Stimulated activated CD8-positive, alpha-beta memory T cell treated with anti-CD3 and anti-CD28 coated beads, Interleukin-4, amount 100 ng/mL, for 4 hours (primary cell): Measurements from ENCODE around the gene ENTPD6.
"Not testable (repeated sequence)": the region's sequence is repeated elsewhere in the genome, so short reads cannot be mapped to it uniquely, and the experiment has no call there.

Experiments
- DNase-seq, 2 donors: peaks; one replicate each; pipeline ENCODE4 v3.0.0-alpha.2; 2020; ENCODE audit warnings: low read depth in 2 of 2, low spot score in 1 of 2

The ENTPD6 gene

DNA sequence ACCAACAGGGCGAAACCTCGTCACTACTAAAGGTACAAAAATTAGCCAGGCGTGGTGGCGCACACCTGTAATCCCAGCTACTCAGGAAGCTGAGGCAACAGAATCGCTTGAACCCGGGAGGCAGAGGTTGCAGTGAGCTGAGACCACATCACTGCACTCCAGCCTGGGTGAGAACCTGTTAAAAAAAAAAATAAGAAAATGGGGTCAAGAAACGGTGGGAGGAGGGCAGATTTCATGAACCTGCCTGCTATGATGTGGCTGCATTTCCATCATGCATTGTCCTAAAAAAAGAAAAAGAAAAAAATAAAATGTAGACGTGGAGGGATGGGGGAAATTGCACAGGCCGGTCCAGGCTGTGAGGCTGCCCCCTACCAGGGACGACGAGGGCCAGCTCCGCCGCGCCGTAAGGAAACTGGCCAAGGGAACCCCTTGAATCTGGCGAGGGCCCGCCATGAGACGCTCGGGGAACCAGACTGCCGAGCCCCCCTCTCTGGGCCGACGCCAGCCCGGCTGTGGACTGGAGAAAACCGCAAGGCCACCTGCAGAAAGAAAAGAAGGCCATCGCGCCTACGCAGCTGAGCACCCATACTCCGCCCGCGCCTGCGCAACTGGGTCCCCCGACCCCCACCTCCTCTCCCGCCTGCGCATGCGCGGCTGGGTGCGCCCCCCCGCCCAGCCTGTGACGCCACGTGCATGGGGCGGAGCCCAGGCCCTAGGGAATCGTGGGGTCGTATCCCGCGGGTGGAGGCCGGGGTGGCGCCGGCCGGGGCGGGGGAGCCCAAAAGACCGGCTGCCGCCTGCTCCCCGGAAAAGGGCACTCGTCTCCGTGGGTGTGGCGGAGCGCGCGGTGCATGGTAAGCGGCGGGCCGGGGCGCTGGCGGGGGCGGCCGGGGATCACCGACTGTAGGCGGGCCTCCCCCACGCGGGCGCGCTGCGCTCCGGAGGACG lies at the start of gene ENTPD6:
TSS of gene ENTPD6 (plus strand) at position 699 of the 948 bp plus-strand sequence. CDS start 10,825 bp downstream, outside the sequence.
- DNase-seq = peak; percentile 78 to 82

DNA sequence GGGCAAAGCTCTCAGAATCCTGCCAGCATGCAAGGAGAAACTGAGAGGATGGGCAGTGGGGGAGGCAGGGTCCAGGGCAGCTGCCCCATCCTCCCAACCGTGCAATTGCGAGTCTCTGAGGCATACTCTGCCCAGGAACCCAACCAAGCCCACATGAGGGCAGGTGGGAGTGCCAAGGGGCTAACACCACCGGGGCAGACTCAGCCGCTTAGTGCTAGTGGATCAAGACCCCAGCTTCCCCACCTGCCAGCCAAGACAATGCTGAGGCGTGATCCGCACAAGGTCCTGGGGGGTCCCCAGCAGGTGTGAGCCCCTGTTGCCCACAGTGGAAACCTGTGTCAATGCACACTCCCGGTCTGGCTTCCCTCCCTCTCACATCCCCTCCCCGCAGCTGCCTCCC lies 48.5 kb upstream of the ENTPD6 start:
- DNase-seq = no peak

DNA sequence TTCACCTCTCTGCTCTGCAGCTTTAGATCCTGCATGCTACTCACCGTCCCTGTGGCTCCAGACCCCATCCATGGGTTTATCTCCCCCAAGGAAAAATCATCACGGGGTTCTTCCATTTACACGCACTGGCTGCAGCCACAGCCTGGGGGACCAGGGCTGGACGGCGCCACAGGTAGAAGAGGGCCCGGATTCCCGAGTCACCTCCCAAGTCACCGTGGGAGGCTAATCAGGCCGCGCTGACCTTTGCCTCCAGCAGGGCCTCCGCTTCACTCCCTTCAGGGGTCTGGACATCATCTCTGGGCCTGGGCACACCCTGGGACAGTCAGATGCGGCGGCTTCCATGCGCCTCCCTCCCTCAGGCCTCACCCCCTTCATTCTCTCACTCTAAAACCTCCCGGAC lies 47.8 kb upstream of the ENTPD6 start:
- DNase-seq = no peak

DNA sequence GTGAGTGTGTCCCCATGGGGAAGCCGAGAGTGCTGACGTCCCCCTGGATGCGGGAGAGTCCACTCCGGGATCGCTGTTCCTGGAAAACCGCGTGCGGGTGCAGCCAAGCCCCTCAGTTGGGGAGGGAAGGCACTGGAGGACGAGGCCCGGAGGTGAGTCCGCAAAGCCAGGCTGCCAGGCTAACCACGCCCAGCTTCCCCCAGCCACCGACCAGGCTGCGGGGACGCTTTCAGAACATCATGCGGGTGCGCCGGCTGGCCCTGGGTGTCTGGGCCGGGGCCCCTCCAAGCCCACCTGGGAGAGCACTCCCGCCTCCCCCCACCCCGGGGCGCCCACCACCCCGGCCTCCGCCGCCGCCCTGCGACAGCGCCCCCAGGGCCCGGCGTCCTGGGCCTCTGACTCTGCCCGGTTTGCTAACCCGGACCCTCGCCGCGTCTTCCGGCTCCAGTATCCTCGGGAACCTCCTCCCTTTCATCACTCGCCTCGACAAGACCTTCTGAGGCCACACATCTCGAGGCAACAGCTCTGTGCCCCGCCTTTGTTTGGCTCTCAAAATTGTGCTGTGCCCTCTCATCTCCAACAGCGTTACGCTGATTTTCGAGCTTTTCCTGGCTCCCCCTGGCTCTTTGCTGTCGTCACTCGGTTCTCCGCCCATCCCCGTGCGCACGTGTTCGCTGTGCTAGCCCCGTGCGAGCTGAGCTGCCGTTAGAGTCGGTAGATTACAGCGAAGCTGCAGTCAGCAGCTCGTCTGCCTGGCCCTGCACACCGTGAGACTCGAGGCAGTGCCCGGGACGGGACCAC lies 47.1 kb upstream of the ENTPD6 start:
- DNase-seq = peak; percentile 41 to 49

DNA sequence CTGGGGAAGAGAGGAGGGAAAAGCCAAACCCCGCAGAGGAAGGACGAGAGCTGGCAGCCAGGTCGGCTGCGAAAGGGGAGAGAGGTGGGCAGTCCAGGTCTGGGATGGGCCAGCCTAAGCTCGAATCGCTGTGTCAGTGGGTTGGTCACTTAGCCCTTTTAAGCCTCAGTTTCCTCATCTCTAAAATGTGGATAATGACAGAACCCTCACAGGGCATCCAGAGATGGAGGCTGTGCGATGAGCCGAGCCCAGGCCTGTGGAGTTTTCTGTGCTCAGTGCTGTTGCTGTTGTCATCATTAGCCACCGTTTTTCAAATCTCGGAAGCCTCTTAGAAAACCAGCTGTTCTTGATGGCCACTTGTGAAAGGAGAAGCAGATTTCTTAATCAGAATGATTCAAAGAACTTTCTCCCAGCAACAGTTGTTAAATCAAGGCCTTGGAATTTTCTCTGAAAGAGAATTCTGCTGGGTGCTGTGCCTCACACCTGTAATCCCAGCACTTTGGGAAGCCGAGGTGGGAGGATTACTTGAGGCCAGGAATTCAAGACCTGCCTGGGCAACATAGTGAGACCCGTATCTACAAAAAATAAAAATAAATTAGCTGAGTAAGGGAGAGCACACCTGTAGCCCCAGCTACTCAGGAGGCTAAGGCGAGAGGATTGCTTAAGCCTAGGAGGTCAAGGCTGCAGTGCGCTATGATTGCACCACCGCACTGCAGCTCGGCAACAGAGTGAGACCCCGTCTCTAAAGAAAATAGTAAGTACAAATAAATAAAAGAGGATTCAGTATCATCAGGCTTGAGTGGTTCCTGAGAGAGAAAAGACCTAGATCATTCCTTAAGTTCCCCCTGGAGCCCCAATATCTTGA lies 46.3 kb upstream of the ENTPD6 start:
- no peak for DNase-seq

DNA sequence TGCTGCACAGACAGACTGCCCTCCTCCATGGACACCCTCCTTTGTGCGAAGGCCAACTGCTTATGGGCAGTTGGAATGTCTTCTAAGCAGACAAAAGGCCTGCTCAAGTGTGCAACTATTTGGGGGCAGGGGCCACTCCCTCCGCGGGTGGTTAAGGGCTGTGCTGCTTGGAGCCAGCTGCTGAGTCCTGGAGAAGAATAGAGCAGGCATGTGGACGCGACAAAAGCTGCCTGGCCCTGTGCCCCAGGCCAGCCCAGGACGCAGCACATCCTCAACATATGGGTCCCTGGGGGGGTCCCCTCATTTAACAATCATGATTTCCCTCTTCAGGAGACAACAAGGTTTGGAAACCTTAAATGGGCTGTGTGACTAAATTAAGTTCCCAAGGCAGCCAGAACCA lies 45.5 kb upstream of the ENTPD6 start:
- DNase-seq = no peak

DNA sequence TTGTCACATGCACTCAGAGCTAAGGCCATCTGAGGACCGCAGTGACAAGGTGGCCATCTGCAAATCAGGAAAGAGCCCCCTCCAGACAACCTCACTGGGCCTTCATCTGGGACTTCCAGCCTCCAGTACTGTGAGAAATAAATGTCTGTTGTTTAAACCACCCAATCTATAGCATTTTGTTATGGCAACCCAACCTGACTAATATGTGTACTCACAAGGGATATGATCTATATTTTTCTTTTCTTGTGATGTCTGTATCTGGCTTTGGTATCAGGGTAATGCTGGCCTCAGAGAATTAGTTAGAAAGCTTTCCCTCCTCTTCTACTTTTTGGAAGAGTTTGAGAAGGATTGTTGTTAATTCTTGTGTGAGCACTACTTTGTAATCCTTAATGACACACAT lies 37.5 kb upstream of the ENTPD6 start:
- DNase-seq = no peak

DNA sequence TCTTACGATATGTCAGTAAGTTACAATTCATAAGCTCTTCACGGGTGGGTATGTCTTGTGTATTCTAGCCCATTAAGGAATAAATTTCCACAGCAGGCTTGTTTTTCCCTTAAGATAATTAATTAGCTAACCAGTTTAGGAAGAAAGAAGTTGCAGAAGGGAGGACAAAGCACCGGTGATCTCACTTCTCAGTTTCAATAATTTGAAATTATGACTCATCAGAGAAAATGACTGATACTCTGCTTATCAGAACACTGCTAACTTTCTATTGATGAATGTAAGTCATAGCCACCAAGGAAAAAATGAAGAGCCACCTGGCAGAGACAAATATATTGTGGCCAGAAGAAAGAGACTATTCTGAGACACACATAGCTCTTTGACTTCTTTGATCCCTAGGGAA lies 35.0 kb upstream of the ENTPD6 start:
- no peak for DNase-seq

DNA sequence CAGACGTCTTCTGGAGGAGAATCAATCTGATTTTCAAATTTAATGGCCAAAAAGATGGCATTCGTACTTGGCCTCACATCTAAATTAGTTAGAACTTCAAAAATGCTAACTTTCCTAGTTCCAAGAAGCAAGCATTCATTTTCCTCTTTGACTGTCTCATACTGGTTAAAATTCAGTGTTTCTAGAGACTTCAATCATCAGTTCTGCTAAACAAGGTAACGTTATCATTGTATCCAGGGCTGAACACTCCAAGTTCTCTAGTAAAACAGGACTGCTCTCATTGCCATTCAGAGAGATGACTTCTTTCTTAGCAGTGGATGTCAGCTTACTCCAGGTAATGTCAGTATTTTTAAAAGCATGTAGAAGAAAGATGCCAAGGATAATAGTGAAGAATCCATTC lies 34.6 kb upstream of the ENTPD6 start:
- DNase-seq = no peak

DNA sequence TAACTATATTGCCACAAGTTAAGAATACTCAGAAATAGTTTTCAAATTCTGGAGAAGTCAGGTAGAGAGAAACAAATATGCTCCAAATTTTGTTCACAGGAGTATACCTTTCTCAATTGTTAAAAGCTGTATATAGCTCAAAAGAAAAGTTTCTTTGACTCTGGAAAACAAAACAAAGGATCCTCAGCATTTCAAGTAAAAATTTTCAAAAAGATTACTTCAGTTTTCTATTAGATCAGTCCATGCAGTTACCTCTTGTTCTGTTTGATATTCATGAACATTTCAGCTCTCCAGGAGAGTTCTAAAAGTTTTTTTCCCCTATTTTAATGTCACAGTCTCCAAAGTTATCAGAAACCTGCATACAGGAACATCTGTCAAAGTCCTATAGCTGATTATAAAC lies 30.4 kb upstream of the ENTPD6 start:
- no peak for DNase-seq

DNA sequence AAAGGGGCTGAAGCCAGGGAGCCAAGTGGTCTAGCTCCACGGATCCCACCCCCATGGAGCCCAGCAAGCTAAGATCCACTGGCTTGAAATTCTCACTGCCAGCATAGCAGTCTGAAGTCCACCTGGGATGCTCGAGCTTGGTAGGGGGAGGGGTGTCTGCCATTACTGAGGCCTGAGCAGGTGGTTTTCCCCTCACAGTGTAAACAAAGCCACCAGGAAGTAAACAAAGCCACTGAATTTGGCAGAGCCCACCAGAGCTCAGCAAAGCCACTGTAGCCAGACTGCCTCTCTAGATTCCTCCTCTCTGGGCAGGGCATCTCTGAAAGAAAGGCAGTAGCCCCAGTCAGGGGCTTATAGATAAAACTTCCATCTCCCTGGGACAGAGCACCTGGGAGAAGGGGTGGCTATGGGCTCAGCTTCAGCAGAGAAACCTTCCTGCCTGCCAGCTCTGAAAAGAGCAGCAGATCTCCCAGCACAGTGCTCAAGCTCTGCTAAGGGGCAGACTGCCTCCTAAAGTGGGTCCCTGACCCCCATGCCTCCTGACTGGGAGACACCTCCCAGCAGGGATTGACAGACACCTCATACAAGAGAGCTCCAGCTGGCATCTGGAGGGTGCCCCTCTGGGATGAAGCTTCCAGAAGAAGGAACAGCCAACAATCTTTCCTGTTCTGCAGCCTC lies 29.3 kb upstream of the ENTPD6 start:
- not testable (repeated sequence) for DNase-seq

DNA sequence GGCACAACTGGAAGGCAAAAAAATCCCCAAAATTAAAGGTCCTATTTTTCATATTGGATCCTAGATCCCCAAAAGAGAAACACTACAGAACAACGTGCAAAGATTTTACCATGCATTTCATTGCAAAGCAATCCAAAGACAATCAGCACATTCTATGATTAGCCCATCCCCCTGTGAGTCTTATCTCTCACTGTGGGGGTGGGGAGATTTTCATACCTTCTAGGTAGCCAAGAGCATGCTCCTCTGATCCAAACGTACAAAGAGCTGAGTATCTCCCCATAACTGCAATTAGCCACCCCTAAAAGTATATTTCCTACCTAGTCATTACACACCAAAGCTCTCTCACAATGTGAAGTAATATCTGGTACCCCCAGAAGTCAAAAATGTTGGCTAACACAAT lies 22.2 kb upstream of the ENTPD6 start:
- DNase-seq = no peak

DNA sequence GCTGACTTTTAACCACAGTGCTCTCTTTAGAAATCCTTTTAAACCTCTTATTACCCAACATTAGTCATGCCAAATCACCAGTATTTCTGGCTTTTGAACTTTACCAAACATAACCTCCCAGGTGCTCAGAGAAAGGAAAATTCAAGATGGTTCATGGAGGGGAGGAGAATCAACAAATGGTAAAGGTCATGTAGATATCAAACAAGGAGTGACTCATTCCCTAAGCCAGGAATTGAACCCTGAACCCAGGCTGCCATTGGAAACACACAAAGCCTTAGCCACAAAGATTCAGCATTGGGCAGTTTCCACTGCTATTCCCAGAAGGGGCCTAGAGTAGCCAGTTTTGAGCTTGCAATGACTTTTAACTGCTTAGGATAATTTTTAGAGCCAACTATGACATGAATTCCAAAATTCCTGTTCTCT lies 21.6 kb upstream of the ENTPD6 start:
- DNase-seq = no peak

DNA sequence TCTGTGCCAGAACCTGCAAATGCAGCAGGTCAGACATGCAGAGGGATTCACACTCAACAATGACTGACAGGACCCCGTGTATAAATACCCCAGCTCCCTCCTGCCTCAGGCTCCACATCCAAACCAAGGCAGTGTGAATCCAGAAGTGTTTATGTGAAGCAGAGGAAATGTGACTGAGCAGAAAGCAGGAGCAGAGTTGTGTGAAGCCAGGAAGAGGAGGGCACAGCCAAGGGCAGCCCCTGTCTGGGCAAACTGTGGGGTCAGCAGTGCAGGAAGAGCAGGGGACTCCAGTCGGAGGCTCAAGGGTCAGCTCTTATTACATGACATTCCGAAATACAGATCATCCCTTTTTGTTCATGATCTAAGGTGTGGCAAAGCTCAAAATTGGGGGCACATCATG lies 19.3 kb upstream of the ENTPD6 start:
- no peak for DNase-seq

DNA sequence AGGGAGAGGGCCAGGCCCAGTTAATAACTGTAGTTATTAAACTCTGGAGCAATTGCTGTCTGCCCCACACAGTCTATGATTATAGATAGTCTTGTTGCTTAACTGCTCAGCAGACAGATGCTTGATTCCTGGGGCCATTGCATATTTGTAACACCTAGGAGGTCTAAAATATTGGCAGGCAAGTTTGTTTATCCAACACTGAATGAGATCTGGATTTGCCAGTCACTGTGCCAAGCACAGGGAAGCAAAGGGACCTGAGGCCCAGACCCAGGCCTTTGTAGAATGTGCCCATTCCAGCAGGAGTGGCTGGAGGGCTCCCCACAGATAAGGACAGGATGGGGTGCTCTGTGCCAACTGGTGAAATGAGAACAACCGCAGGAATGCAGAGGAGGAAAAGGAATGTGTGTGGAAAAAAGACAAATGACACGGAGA lies 17.6 kb upstream of the ENTPD6 start:
- no peak for DNase-seq

DNA sequence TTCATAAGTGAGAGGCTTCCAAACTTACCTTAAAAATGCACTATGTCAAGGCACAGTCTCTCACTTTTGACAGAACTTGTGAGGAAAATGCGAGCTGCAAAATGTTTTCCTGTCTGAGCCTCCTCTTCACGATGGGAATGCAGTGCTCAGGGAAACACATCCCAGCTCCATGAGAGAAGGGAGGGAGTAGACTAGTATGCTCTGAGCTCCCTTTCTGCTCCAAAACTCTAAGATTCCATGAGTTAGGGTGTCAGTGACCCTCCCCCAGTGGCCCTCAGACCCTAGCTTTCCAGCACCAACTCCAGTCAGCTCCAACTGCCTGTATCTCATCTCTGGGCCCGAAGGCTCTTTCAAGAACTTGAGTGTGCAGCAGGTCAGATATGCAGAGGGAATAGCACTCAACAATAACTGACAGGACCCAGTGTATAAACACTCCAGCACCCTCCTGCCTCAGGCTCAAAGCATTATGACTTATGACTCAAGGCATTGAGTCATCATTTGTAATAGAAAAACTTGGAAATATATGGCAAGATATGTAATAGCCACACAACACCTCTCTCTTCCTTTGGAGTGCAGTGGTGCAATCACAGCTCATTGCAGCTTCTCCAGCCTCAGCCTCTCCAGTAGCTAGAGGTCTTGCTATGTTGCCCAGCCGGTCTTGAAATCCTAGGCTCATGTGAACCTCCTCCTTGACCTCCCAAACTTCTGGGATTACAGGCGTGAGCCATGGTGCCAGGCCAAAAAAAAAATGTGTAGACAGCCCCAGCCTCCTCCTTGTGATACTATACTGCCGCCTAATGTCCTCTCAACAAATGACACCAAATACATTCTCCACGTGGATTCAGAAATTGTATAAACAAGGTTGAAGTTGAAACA lies 16.7 kb upstream of the ENTPD6 start:
- no peak for DNase-seq

DNA sequence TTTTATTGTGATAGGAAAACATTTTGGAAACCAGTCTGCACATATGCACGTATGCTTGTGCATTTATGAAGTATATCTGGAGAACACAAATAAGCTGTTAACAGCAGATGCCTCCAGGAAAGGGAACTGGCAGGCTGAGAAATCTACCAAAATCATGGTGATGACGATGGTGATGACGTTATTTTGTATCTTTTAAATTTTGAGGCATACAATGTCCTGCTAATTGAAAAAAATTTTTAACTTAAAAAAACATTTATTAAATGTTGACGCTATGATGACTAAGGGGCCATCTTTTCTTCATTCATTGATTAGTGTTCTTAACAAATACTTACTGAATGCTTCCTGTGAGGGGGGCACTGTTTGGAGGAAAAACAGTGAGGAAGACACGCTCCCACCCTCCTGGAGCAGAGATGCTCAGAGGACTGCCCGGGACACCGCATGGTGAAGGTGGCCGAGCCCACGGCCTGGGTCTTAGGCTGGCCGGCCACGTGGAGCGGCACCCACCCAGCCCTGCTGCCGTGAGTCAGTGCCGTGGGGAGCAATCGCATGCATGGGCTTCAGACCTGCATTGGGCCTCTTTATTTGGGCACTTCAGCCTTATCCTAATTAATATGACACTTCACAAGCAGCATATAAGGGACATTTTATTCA lies 15.9 kb upstream of the ENTPD6 start:
- DNase-seq = no peak

DNA sequence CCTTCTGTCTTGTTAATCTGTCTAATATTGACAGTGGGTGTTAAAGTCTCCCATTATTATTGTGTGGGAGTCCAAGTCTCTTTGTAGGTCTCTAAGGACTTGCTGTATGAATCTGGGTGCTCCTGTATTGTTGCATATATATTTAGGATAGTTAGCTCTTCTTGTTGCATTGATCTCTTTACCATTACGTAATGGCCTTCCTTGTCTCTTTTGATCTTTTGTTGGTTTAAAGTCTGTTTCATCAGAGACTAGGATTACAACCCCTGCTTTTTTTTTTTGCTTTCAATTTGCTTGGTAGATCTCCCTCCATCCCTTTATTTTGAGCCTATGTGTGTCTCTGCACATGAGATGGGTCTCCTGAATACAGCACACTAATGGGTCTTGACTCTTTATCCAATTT lies 11.1 kb upstream of the ENTPD6 start:
- DNase-seq = not testable (repeated sequence)

DNA sequence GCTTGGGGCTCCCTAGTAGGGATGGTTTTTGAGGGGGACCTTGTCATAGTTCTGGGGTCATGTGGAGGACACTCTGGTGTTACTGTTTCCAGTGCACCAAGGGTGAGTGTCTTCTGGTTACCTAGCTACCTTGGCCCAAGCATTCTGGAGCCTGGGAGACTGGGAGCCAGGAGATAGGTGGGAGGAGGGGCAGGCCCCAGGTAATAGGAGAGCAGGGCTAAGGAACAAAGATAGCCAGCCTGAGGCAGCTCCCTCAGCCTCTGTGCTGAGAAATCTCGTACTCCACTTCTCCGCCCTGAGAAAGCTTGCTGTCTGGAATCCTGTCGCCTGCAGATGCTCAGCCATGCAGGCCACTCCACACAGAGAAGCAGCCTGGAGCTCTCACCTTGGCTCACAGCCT lies 8.3 kb upstream of the ENTPD6 start:
- no peak for DNase-seq
